Stimulated activated CD8-positive, alpha-beta memory T cell treated with anti-CD3 and anti-CD28 coated beads, Interleukin-12 subunit alpha, Interleukin-12 subunit beta, amount 100 ng/mL, for 1 hour (primary cell): ENCODE data around the gene DUSP18.
"Not testable (repeated sequence)": the region's sequence is repeated elsewhere in the genome, so short reads cannot be mapped to it uniquely, and the experiment has no call there.

ENCODE experiments used
- DNase-seq: peaks from one replicate; pipeline ENCODE4 v3.0.0-alpha.2; 2020; ENCODE audit warnings: low read depth

Gene DUSP18

DNA sequence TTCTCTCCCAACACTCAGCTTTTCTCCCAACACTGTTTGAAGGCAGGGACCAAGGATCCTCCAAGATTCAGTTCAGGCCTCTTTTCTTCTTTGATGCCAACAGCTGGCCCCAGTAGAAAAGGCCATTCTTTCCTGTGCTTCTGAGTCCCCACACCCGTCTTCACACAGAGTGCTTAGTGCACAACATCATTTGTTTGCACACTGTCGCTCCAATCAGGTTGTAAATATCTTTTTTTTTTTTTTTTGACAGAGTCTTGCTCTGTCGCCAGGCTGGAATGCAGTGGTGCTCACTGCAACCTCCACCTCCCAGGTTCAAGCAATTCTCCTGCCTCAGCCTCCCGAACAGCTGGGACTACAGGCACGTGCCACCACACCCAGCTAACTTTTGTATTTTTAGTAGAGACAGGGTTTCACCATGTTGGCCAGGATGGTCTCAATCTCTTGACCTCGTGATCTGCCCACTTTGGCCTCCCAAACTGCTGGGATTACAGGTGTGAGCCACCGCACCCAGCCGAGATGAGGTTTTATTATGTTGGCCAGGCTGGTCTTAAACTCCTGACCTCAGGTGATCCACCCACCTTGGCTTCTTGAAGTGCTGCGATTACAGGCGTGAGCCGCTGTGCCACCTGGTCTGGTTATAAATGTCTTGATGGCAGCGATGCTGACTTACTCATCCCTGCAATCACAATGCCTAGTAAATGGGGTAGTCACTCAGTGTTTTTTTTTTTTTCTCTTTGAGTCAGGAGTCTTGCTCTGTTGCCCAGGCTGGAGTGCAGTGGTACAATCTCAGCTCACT lies 12.4 kb upstream of the DUSP18 start:
- DNase-seq: not testable (repeated sequence)

DNA sequence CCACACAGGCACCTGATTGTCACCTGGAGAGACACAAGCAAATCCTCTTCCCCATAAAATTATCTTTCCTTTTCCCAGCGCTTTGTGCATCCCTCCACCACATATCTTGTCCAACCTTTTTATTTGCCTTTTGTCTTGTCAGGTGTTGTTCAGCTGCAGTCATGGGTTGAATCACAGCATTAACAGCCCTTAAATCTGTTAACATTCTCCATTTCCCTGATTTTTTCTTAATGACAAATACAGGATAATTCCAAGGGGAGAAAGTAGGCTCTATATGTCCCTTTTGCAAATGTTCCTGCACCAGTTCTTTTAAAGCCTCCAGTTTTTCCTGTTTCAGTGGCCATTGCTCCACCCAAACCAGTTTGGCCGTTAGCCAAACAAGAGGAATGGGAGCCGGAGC lies 8.9 kb upstream of the DUSP18 start:
- not testable (repeated sequence) for DNase-seq

- DNase-seq: no peak
Observed at GRCh38 chr22:30675436-30675835, 7.8 kb upstream of the DUSP18 start.

- no peak for DNase-seq
Observed at GRCh38 chr22:30674482-30674881, 6.8 kb upstream of the DUSP18 start.

DNA sequence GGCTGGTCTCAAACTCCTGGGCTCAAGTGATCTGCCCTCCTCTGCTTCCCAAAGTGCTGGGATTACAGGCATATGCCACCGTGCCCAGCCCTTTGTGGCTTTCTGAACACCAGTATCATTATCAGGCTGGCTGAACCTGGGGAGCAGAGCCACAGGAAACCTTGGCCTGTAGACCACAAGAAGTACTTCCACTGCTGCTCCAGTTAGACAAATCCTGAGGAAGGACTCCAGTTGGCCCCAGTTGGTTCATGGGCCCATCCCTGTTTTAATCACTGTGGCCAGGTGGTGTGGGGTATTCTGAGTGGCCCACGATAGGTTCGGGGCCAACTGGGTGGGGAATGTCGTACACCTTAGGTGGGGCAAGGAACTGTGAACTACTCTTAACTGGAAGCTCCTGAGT lies 5.5 kb upstream of the DUSP18 start:
- no peak for DNase-seq

- DNase-seq: no peak
Observed at GRCh38 chr22:30671071-30671470, 3.4 kb upstream of the DUSP18 start.

DNA sequence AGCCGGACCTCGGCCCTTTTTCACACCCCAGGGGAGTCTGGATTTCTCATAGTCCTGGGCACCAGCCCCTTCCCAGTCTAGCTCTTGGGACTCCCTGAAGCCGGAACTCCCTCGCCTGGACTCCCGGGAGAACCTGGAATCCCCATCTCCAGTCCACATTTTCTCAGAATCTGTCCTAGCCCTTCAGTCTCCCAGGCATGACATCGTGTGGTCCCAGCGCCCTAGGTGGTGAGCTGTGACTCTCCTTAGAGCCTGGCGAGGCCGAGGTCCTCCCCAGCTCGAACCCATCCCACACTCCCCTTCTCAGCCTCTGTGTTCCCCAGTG lies 673 bp upstream of the DUSP18 start:
- no peak for DNase-seq

DNA sequence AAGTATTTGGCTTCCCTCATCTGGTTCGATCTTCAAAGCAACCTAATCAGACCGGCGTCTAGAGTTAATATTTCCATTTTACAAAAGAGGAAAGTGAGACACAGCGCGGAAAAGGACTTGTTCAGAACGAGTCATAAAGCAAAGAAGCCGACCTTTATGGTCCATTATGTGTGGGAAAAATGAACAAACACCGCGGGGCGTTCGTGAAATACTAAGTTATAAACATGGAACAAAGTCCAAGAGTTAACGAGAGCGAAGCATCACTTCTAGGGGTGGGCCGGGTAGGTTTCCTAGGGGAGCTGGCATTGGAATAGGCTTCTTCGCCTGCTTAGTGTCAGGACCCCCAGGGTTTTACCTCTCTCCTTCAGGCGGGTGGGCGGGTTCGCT lies 575 bp downstream of the DUSP18 start:
- DNase-seq: no peak

DNA sequence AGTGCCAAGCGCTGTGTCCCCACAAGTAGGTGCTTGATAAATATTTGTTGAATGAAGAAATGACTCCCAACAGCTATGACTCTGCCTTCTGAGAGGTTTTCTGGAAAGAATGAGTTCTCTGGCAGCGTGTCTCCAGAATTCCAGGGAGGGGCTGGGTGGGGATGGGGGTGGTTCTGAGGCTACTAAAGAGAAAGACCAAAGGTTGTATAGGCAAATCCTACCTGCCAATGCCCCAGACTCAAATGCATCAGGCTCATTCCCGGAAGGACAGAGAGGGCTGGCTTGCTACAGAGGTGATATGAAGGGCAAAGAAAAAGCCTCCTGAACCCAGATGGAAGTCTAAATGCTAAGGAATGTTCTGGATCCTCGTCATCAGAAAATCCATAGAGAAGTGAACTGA lies 1.9 kb downstream of the DUSP18 start:
- DNase-seq: no peak

DNA sequence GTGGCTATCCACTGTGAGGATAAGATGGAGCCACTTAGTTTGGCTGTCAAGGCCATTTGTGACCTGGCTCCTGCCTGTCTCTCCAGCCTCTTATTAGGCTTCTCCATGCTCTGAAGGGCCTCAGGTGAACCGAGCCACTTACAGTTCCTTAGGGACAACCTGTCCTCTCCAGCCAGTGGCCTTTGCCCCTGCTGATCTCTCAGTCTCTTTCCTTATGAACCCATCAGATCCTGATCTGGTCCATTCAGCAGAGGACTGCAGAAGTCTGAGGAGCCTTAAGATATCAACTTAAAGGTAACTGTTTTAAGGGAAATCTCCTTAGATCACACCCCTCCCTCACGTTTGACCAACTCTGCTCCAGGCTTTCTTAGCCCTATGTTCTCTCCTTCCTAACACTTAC lies 2.4 kb downstream of the DUSP18 start:
- DNase-seq: no peak

- DNase-seq: no peak
Observed at GRCh38 chr22:30664798-30665197, 2.9 kb downstream of the DUSP18 start.

GRCh38 chr22:30662040-30662439 lies 5.6 kb downstream of the DUSP18 start:
- DNase-seq: no peak

DNA sequence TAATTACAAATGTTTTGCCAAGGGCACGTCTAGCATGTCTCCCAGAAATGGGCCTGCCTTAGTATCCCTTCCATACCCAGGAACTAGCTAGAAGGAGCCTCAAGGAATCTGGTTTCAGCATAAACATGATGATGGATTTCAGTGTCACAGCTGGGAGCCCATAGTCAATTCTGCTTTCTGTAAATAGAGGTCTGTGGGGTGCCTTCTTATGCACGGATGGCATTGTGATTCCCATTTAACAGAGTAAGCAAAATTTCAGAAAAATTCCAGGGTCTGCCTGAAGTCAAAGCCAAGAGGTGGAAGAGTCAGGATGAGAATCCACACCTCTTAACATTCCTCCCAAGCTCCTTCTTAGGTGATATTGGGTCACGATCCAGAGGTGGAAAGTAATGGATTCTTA lies 12.1 kb downstream of the DUSP18 start:
- no peak for DNase-seq

GRCh38 chr22:30654361-30654760 lies 13.3 kb downstream of the DUSP18 start:
- DNase-seq: no peak

DNA sequence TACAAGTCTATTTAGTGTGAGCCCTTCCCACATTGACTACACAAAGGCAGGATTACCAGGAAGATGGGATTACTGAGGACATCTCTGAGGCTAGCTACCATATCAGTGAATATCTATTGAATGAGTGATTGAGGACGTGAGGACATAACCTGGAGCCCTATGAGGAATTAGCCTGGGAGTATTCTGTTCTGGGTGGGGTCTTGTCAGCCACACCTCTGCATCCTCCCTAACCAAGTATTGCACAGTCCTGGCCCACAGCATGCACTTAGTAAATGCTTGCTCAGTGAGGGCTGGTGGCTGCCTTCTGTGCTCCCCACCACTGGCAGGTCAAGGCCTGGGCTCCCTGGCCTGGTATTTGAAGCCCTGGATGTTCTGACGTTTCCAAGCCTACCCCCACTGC lies 14.8 kb downstream of the DUSP18 start:
- DNase-seq: no peak

DNA sequence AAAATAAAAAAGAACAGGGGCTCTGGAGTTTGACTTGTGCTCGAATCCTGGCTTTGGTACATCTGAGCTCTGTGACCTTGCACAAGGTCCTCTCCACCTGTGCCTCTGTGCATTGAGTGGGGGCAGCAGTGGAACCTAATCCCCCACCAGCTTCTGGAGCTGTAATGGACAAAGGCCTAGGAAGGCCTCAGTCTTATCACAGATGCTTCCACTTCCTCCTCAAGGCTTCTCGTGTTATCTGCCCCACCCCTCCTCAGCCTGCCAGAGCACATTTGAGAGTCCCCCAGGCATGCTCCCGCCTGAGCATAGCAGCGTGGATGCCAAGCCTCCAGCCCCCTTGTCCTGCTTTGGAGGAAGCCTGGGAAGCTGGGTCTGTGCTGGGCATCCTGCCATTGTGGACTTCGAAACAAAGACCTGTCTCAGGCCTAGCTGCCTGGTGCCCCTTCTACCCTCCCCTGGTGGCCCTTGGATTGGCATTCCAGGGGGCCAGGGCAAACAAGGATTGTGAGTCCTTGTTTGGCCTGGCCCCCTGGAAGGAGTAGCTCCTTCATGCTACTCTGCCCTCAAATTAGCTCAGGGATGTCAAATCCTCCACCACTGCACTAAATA lies 17.1 kb downstream of the DUSP18 start:
- DNase-seq: no peak

GRCh38 chr22:30649430-30650007 lies 18.2 kb downstream of the DUSP18 start:
- DNase-seq: peak; percentile 67

DNA sequence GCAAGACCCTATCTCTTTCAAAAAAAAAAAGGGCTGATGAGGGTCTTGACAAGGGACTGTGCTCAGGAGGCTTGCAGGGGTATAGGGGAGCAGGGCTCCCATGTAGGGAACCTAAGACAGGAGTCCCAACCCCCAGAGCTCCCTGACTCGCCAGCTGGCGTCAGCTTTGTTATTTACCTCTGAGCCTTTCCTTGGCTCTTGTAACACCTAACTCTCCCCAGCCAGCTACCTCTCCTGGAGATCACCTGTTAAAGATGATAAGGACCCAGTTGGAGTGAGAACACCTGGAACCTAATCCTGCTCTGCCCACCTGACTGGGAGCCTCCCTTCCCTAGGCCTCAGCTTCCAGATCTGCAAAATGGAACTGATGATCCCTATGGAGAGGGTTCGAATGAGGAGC lies 18.9 kb downstream of the DUSP18 start:
- no peak for DNase-seq

GRCh38 chr22:30647536-30647935 lies 20.1 kb downstream of the DUSP18 start:
- DNase-seq: no peak

DNA sequence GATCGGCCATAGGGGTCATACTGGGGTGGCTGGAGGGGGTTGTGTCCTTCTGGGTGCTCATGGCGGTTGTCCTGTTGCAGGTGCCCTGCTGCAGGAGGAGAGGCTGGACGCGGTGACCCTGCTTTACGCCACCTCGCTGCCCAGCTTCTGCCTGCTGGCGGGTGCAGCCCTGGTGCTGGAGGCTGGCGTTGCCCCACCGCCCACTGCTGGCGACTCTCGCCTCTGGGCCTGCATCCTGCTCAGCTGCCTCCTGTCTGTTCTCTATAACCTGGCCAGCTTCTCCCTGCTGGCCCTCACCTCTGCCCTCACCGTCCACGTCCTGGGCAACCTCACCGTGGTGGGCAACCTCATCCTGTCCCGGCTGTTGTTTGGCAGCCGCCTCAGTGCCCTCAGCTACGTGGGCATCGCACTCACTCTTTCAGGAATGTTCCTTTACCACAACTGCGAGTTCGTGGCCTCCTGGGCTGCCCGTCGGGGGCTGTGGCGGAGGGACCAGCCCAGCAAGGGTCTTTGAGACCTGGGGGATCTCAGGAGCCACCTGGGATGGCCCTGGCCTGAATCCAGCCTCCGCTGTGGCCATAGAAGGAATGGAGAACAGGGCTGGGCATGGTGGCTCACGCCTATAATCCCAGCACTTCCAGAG lies 21.0 kb downstream of the DUSP18 start:
- DNase-seq: no peak

DNA sequence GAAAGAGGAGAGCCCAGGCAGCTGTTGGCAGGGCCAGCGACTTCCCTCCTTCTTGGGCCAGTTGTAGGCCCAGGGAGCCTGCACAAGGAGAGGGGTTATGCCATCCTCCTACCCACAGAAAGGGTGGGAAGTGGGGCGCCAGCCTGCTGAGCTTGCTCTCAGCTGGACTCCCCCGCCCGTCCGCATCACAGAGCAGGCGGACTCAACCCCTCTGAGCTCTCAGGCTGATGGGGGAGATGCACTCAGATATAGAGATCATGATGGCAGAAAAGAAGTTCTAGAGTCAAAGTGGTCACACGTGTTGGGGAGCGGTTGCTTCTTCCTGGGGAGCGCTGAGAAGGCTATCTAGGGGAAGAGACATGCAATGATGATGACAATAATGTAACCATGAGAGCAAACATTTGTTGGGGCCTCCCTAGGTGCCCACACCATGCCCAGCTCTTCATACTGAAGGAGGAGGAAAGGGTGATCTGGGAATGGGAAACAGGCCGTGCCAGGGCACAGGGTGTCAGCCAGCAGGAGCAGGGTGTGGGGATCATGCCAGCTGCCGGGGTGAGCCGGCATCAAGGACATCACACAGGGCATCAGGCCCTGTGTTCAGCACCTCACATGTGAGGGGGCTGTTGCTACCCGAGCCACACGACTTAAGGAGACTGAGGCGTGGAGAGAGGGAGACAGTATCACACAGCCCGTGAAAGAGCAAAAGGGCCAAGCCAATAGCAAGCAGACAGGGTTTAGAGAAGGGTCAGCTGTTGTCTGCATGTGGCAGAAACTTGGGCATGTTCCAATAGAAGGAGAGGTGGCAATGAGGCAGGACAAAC lies 24.4 kb downstream of the DUSP18 start:
- no peak for DNase-seq

DNA sequence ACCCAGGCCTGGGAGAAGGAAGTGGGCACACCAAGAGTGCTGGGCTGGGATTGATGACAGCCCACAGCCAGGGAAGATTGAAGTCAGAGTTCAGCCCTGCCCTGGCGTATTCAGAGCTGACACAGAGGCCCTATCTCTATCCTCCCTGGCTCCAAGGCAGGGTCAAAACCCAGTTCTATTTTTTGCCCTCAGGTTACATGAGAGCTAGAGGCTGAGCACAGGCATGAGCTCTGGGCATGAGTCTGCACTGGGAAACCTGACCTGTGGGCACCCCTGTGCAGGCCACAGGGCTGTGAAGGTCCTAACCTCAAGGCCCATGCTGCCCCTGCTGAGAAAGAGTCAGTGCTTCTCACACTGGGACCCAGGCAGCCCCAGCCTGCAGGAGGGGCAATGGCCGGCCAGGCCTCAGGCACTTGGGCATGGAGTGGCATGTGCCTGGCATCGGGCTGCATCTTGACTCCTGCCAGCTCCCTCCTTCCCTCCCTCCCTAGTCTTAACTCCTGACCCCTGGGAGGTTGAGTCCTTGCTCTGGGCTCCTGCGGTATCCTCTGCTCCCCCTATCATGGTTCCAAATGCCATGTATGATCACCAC lies 26.7 kb downstream of the DUSP18 start:
- no peak for DNase-seq
